GM10847 (cell line): ENCODE measurements around the gene UPF3A.

Experiments
- POLR2A ChIP-seq: IDR thresholded peaks from 2 replicates; pipeline ENCODE4 v1.6.1; 2011; ENCODE audit not compliant: insufficient read length; ENCODE audit errors: extremely low read depth

UPF3A gene

GRCh38 chr13:114259974-114260373 lies 21.4 kb upstream of the UPF3A start:
- TF ChIP-seq POLR2A: no peak

GRCh38 chr13:114260814-114261213 lies 20.6 kb upstream of the UPF3A start:
- no peak for TF ChIP-seq POLR2A

DNA sequence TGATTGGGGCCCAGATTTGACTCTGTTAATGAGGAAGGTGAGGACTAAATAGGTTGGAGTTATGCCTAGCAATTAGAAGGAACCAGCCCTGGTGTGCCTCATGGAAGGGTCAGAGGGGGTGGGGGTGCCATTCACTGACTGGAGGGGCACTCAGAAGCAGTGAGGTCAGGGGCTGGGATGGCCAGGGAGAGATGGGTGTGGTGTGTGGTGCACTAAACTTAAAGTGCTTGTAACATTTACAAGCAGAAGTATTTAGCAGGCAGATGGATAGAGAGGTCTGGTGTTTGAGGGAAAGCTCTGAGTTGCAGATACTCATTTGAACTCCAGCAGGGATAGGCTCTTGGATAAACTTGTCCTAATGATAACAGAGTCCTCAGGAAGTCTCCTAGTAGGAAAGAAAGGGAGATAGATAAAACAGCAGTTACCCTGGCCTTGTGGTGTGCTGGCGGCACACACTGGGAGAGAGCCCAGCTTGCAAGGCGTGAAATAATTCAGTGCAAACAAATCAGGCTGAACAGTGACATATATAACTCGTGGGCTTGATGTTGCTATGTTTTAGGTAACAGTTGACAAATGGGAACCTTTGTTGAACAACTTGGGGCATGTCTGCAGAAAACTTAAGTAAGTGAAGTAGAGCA lies 20.0 kb upstream of the UPF3A start:
- TF ChIP-seq POLR2A: no peak

GRCh38 chr13:114263578-114263977 lies 17.8 kb upstream of the UPF3A start:
- no peak for TF ChIP-seq POLR2A

DNA sequence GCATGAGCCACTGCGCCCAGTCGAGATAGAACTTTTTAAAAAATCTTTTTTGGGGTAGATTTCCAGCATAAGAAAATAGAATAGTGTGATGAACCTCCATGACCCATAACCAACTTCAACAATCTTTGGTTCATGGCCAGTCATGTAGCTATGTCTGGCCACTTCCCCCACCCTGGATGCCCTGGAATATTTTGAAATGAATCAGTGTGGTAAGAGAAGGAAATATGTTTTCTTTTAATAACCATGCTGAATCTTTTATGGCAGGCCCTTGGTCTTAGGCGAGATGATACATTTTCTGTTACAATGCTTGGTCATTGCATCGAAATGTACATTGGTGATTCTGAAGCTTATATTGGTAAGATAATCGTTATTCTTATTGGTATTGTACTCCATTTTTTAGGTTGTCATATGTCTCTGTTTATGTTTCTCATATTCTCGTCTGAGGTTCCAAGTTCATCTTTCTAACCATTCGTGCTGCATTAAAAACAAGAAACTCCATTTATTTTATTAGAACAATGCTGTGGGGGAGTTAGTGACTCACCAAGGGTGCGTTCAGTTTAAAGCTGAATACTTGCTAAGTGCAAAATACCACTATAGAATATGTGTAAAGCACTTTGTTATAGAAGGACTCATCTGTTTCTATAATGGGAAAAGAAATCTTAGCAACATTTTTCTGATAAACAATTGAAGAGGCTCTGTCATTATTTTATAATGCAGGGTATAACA lies 16.4 kb upstream of the UPF3A start:
- TF ChIP-seq POLR2A: no peak

GRCh38 chr13:114266241-114266640 lies 15.2 kb upstream of the UPF3A start:
- no peak for TF ChIP-seq POLR2A

GRCh38 chr13:114268344-114269280 lies 12.8 kb upstream of the UPF3A start:
- no peak for TF ChIP-seq POLR2A

DNA sequence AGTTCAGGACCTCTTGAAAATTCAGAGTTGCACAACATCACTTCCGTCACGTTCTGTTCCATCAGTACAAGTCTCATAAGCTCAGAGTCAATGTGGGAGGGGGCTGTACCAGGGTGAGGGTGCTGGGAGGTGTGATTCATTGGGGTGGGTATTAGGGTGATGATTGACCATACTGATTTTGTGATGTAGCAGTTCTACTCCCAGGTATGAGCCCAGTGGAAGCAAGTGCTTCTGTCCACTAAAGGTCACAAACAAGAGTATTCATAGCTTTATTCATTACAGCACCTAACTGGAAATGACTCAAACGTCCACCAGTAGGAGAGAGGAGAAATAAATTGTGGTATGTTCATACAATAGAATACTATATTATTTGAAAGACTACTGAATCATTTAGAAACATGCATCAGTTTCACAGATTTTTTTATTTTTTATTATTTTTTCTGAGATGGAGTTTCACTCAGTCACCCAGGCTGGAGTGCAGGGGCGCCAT lies 12.1 kb upstream of the UPF3A start:
- TF ChIP-seq POLR2A: no peak

DNA sequence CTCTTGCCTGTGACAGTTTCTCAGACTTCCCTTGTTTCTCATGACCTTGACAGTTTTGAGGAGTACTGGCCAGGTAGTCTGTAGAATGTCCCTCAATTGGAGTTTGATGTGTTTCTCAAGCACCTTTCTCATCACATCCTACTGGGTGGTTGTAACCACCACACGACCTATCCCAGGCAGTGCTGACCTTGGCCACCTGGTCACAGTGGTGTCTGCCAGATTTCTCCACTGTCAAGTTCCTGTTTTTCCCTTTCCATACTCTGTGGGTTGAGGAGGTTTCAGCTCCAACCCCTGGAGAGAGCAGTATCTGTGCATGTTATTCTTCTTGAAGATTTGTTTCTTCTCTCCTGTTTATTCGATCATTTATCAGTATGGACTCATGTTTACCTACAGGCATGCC lies 8.4 kb upstream of the UPF3A start:
- no peak for TF ChIP-seq POLR2A

DNA sequence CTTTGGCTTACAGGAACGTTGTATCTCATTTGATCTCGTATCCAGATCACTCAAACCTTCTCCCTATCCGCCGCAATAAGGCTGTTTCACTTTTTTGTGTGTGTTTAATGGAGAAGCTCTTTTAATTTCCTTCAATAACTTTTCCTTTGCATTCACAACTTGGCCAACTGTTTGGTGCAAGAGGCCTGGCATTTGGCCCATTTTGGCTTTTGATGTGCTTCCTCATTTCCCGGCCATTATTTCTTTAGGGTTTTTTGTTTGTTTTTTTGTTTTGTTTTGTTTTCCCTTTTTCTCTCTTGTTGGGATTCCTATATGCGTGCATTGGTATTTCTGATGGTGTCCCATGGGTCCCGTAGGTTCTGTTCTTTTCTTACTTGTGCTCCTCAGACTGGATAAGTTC lies 6.1 kb upstream of the UPF3A start:
- TF ChIP-seq POLR2A: no peak

GRCh38 chr13:114279146-114279545 lies 2.3 kb upstream of the UPF3A start:
- TF ChIP-seq POLR2A: no peak

- no peak for TF ChIP-seq POLR2A
Observed at GRCh38 chr13:114279758-114280355, 1.5 kb upstream of the UPF3A start.

DNA sequence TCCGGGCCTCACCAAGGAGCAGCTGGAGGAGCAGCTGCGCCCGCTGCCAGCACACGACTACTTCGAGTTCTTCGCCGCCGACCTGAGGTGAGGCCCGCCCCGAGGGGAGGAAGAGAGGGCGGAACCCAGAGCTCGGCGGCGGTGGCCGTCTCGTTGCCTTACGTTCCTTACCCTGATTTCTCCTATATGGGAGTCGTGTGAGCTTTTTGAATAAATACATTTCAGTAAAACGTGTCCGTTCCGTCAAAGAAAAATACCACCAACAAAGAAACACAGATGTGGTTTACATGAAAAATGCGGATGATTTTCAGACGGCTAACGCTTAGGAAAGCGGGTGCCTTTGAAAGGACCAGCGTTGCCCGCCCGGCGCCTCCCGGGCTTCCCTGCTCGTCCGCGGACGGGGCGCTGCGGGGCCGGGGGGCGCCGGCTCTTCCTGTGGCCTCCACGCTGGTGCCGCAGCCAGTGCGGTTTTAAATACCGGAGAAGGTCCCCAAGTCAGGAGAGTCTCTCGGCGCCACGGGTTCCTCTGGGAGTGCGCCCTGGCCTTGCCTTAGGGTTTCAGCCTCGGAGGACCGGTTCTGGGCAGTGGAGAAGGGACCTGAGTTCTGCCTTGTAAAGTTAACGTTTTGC lies 755 bp downstream of the UPF3A start:
- no peak for TF ChIP-seq POLR2A

DNA sequence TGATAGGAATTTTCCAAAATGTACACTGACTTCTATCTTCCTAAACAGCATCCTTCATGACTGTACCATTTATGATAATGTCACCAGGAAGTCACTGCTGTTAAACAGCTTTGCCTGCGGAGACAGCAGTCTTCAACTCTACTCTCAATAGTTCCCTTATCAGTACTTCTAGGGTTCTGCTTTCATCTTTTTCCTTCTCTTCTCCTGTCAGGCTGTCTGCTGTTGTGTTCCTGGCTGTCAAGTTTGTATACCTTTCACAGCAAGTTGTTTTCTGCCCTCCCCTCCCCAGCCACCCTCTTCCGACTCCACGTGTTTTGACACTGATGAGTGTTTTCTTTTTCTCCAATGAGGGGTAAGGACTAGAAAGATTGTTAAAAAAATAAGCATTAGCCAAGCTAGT lies 2.2 kb downstream of the UPF3A start:
- TF ChIP-seq POLR2A: no peak

DNA sequence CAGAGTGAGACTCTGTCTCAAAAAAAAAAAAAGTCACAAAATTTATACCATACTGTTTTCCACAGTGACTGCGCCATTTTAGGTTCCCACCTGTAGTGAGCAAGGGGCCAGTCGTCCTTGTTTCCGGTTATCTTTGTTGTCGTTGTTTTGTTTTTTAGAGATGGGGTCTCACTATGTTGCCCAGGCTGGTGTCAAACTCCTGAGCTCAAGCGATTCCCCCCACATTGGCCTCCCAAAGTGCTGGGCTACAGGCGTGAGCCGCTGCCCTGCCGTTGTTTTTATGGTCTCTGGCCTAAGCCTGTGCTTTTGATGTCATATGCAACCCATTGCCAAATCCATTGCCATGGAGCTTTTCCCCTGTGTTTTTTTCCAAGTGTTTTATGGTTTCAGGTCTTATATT lies 3.3 kb downstream of the UPF3A start:
- TF ChIP-seq POLR2A: no peak
